Measurements from ENCODE around the gene HPDL. TPM values are rescaled to one million over a fixed set of nuclear protein-coding genes. Genes with fewer than 3 reads are reported as not detected.

Gene HPDL
- total and polyA plus RNA-seq, 10 of the 15 experiments (the other 5 are each of a cell fraction or from before 2014, with no cell fraction given): 1.3 to 75.5 (median 31.8) TPM

DNA sequence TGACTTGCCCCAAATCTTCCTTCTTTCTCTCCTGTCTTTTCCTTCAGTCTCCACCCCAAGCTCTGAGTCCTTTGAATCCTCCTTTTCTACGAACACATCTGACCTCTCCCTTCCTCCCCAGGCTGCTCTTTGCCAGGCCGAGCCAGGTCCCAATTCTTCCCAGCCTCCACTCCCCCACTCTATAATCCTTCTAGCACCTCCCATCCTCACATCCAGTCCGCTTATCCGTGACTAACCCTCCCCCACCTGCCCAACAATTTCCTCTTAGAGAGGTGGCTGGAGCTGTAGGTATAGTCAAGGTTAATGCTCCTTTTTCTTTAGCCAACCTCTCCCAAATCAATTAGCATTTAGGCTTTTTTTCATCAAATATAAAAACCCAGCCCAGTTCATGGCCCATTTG is 9.5 kb upstream of the HPDL start:
- Histone ChIP-seq H4K20me1 (ENCODE audit: control insufficient read depth, insufficient read depth) (no peaks in the 10 kb centered on the region), H2AFZ (ENCODE audit: control insufficient read depth, low read depth, low read length) (no peak overlapping the region), H3K9ac (ENCODE audit: control insufficient read depth, insufficient read depth, low read length) (no peak overlapping the region), H3K36me3 (ENCODE audit: control insufficient read depth in 2 of 2, insufficient read depth in 2 of 2, low read length in 1 of 2) (no peaks in the 10 kb centered on the region), H3K4me1 (ENCODE audit: control insufficient read depth, insufficient read depth, low read length) (peaks cover 8% of the 10 kb centered on the region; the same call in 1 of the 2 replicates), H3K79me2 (ENCODE audit: control insufficient read depth, insufficient read depth, low read length) (no peaks in the 10 kb centered on the region), H3K27me3 (replicated peaks in 1 of 2; ENCODE audit: control insufficient read depth in 2 of 2, insufficient read depth in 2 of 2, low read length in 1 of 2) (no peaks in the 10 kb centered on the region), H3K4me3 (no peak overlapping the region), H3K27ac (ENCODE audit: control insufficient read depth, insufficient read depth) (no peak overlapping the region), H3K4me2 (ENCODE audit: control insufficient read depth, insufficient read depth) (no peak overlapping the region), H3K9me3 (replicated peaks; ENCODE audit: control insufficient read depth, insufficient read depth, low read length) (no peaks in the 10 kb centered on the region; the same call in 2 of the 3 replicates)
- ChIA-PET POLR2A (no interaction called here), RAD21 (ENCODE audit: unreplicated experiment) (no interaction called here), SMC1A (ENCODE audit: uncharacterized antibody, unreplicated experiment) (interaction anchor here (4.5 kb wide), 1 partner anchor 23 kb away, joined by 17 read pairs; the partner anchor contains the start of genes MUTYH and TOE1), CTCF (no interaction called here)
- no peak for FAIRE-seq
- DNase-seq (ENCODE audit: low read depth, low spot score): no peak
- ATAC-seq: no peak
- intact Hi-C loops (cut with micrococcal nuclease; ENCODE audit: unreplicated experiment): no loop called here
- no TSS peak for BruUV-seq (replicated peaks)
- in situ Hi-C loops (cut with MboI): no loop called here
- 46% methylated on average over 4 of the region's 4 CpGs for WGBS (ENCODE audit: insufficient coverage, insufficient replicate concordance, low lambda C conversion rate, missing lambda C conversion rate)
- no peak for TF ChIP-seq BACH1 (IDR thresholded peaks at IDR 0.05; ENCODE audit: borderline replicate concordance)
- TF ChIP-seq PAX5 (IDR thresholded peaks at IDR 0.05; ENCODE audit: borderline replicate concordance, low read depth, low read length): no peak
- TF ChIP-seq BHLHE40 (IDR thresholded peaks at IDR 0.05; ENCODE audit: borderline replicate concordance in 1 of 2, low read depth in 2 of 2, low read length in 1 of 2): no peak
- TF ChIP-seq HCFC1 (IDR thresholded peaks at IDR 0.05; ENCODE audit: low read length): no peak
- TF ChIP-seq, protein P1, sequence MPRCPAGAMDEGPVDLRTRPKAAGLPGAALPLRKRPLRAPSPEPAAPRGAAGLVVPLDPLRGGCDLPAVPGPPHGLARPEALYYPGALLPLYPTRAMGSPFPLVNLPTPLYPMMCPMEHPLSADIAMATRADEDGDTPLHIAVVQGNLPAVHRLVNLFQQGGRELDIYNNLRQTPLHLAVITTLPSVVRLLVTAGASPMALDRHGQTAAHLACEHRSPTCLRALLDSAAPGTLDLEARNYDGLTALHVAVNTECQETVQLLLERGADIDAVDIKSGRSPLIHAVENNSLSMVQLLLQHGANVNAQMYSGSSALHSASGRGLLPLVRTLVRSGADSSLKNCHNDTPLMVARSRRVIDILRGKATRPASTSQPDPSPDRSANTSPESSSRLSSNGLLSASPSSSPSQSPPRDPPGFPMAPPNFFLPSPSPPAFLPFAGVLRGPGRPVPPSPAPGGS (IDR thresholded peaks at IDR 0.05; ENCODE audit: borderline replicate concordance, insufficient read depth, low read depth, low read length, poor library complexity, severe bottlenecking): no peak
- no peak for TF ChIP-seq SMAD1 (IDR thresholded peaks at IDR 0.05; ENCODE audit: low read depth, partially characterized antibody)
- TF ChIP-seq YY1 (IDR thresholded peaks at IDR 0.05; ENCODE audit: low read depth, low read length): no peak
